GM21528 (cell line): ENCODE results near the gene GNAS-AS1.
A peak's percentile ranks its signal among the peaks of the same experiment; 100 is the strongest.

ENCODE experiments used
- ATAC-seq: cut with Tn5 transposase; IDR thresholded peaks from one replicate; pipeline ENCODE4 v1.9.1; 2021; ENCODE audit warnings: mild to moderate bottlenecking, moderate library complexity; ENCODE audit not compliant: unreplicated experiment, low FRiP score

GNAS-AS1 gene

DNA sequence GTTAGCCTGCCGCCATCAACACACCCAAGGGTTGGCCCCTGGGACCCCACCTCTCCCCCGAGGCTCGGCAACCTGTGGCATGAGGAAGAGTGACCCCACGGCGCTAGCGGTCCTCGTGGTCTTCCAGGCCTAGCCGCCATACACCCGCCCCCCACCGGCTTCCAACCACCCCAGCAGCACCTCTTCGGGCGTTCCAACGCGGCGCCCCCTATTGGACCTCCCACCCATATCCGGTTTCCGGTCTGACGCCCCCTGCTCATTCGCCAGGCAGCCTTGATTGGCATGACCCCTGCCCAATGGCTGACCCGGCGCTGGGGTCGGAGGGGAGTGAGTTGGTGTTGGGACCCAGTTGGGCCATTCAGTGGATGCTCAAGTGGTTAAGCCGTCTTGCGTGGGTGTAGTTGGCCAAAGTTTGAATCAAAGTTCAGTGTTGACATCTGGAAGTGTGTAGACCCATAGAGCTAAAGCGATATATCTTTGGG, at the start of gene GNAS-AS1:
Gene GNAS-AS1 (minus strand): TSS at position 210 of the 482 bp plus-strand sequence.
- peak; percentile 74 for ATAC-seq

DNA sequence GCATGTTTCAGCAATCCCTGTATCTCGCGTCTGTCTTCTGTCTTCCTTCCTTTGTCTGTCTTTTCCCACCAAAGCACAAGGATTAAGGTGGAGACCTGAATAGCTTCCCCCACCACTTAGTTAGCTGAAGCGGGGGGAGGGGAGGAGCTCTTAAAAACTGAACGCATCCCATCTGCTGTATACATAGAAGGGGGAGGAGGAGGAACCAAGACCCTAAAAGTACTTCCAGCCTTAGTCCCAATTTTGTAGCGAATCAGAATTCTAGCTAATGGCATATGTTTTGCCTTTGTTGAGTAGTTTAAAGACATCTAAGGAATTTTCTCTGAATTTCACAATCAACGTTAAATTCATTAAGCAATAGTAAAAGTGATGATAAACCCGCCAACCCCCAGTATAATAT, 49.7 kb upstream of the GNAS-AS1 start:
- ATAC-seq, result no peak

DNA sequence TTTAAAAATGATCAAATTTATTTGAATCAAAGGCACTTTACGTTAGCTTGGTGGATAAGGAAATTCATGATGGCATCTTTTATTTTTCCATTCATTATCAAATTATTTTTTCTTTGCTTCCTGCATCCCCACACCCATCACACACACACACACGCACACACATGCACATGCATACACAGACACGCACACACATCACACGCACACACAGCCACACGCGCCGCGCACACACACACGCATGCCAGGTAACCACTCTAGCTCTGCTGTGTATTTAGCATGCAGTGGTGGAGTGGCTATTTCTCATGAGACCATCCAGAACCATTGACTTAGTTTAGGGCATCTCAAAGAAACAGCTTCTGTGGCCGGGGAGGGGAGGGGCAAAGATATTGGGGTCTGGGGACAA, 48.8 kb upstream of the GNAS-AS1 start:
- no peak for ATAC-seq

DNA sequence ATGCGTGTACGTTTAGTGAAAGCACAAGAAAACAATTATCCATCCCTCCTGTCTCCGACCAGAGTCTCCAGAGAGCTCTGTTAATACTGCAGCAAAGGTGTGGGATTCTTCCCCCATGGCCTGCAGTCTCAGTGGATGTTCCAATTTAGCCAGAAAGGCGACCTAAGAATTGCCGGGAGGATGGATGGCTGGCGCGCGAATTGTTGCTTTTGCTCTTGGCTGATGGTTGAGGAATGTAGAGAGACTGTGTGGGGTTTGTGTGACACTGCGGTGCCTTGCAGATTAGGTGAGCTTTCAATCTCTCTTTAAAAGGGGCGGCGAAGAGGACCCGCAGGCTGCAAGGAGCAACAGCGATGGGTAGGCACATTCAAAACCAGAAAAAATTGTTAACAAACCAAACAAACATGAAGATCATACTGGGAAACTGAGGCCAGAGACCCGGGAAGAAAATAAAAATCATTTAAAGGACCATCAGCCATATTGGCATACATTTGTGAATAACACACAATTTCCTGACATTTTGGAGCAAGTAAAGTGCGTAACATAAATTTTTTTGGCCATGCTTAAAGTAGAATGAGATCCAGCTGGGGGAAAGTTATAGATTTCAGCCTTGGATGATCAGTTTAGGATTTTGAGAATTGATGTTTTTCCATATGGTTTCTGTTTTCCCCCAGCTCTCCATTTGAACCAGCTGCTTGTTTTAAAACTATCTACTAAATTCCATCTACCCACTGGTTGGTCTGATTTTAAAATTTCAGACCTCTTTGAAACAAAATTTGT, 48.1 kb upstream of the GNAS-AS1 start:
- ATAC-seq, result no peak

DNA sequence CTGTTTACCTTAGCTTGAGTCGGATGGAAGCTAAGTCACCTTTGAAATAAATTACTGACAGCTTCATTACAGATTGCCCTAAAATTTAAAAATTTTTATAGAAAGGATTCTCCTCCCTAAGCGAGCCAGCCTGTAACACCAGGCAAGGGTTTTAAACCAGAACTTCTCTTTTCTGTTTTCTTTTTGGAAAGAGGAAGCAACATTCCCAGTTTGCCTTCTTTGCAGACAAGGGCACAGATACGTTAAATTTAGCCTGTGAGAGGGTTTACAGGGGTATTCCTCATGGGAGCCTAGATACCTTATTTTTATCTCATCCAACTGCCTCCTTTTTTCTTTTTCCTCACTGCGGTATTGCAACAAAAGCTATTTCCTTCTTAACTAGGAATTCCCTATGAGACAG, 46.8 kb upstream of the GNAS-AS1 start:
- ATAC-seq, result no peak

DNA sequence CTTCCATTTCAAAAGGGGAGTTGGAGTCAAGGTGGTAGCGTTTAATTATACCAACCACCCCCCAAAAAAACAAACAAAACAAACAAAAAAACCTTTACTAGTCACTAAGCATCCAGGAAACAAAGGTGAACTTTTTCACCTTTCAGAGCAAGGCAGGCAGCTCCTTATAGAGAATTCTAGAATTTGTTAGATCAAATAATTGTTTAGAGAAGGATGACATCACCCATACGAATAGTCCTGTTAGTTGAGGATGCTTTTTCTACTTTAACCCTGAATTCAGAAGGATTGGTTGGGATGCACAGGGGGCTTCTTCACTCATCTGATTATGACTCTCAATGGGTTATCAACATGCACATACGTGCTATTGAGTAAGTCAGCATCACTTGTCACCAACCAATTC, 46.1 kb upstream of the GNAS-AS1 start:
- no peak for ATAC-seq

DNA sequence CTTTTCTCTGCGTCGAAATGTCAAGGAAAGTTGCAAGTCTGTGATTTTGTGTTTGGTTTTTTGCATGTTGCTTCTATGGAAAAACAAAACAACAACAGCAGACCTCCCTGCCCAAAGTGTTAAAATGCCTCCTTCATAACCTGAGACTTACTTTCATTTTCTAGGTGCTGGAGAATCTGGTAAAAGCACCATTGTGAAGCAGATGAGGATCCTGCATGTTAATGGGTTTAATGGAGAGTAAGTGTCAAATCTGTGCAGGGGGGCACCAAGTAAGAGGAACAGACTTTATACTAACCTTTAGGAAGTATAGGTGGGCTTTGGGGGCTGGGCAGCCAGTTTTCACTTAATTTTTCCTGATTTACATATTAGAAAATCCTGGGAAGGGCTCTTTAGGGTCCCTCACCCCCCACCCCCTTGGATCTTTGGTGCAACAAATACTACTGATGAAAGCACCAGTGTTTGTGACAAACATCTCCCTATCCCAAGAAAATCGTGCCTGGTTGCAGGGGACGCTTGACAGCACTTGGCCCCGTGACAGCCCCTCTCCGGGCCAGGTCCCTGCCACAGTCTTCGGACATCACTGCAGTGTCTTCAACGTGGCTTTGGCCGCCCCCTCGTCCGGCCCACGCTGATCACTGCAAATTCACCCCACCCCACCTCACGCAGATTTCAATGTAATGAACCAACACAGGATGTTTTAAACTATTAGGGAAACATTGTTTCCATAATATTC, 44.9 kb upstream of the GNAS-AS1 start:
- ATAC-seq, result no peak

DNA sequence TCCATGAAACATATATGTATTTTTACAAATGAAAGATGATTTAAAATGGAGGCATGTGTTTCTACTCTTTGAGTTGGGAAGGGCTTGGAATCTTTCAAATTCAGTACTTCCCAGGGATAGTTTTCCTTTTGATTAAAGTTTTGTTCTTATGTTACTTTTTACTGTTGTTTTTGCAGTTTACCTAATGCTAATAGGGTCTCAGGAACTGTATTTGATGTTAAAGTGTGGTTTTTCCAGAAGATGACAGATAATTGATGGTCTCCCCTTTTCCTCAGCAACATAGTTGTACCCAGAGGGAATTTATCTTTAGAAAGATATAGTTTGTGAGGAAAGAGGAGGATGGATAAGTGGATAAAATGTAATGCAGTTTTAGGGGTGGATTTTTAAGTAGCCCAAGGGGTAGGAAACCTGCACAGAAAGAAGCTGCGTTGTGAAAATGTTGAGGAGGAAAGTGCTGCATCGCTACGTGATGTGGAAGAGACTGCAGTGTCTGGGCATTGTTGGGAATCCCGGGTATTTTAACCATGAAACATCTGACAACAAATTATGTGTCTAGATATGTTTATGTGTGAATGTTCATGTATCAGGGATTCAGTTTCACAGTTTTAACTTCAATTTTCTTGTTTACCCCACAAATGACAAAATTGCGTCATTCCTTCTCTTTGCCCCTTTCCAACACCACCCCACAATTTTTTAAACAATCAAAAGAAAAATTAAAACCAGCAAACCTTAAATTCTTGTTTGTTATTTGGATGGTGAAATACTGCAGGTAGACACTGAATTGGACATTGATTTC, 44.1 kb upstream of the GNAS-AS1 start:
- no peak for ATAC-seq

DNA sequence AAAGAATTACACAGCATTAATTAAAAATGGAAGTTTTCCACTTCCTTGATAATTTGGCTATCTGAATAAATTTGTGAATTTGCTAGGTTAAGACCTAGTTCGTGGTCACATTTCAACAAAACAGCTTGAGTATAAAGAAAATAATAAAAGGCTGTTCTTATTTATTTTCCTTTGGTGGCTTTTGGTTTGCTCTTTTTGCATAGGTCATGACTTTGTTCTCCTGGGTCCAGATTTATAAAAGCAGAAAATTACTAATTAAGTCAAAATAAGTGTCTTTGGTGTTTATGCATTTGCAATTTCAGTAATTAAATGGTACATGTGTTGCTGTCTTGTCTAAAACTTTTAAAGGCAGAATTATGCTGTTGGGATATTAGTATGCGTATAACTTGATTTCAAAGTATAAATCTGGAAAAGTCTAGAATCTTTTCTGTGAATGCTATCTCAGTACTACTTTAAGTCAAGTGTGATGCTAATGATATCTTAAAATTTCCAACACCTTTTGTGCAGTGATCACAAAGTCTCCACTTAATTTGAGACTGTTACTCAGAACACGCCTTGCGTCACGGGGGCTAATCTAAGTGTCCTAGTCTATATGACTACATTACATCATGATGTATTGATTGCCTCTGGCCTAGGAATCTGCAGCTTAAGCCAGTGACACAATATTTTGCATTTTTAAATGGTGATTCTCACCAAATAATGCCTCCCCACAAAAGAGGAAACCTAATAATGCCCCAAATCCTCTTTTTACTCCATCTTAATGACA, 42.8 kb upstream of the GNAS-AS1 start:
- no peak for ATAC-seq

DNA sequence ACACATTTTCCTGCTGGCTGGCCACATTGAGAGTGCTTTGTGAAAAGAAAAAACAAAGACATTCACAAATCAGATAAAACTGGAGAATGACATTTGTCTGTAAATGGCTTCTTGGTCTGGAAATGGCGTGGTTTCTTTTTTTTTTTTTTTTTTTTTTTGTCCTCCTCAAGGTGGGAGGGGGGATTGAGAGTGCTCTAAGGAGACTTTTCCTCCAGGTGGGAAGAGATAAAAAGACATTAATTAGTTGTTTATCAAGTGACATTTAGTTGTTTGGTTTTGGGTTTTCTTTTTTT, 42.2 kb upstream of the GNAS-AS1 start:
- no peak for ATAC-seq

DNA sequence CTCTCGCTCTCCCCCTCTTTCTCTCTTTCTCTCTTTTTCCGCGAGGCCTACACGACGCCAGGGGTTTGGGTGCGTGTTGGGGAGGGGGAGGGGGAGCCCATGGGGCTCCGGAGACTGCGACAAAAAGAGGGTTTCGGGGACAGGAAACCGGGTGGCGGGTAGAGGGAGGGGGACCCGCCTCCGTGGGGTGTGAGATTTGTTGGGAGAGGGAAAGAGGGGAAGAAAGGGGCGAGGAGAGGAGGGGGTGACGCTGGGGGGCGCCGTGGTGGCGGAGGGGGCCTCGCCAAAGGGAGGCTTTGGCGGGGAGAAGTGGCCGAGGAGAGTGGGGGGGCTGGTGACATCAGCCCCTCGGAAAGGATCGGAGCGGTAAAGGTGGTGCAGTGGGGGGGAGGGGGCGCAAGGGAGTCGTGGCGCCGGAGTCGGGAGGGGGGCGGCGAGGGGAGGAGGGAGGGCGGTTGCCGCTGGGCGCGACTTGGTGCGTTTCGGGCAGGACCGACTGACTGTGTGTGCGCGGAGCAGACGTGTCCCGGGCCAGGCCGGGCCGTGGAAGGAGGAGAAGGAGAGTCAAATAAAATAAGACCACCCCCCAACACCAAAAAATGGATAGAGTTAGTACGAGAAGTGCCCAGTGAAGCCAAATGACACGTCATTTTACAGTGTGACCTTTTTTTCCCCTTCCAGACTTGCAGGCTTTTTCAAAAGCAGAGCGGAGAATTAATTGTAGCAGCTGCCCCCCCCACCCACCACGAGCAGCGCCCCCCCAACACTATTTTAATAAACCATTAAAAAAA, 41.6 kb upstream of the GNAS-AS1 start:
- ATAC-seq, result no peak

DNA sequence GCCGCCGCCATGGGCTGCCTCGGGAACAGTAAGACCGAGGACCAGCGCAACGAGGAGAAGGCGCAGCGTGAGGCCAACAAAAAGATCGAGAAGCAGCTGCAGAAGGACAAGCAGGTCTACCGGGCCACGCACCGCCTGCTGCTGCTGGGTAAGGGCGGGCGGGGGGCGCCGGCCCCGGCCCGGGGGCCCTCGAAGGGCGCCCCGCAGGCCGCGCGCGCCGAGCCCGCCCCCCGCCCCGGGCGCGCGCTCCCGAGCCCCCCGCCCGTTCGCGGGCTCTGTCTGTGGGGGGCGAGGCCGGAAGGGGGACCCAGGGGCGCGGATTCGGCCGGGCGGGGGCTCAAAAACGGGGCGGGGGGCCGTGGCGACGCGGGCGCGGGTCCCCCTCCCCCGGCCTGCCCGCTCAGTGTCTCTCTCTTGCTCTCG, 41.0 kb upstream of the GNAS-AS1 start:
- peak; percentile 4 for ATAC-seq

DNA sequence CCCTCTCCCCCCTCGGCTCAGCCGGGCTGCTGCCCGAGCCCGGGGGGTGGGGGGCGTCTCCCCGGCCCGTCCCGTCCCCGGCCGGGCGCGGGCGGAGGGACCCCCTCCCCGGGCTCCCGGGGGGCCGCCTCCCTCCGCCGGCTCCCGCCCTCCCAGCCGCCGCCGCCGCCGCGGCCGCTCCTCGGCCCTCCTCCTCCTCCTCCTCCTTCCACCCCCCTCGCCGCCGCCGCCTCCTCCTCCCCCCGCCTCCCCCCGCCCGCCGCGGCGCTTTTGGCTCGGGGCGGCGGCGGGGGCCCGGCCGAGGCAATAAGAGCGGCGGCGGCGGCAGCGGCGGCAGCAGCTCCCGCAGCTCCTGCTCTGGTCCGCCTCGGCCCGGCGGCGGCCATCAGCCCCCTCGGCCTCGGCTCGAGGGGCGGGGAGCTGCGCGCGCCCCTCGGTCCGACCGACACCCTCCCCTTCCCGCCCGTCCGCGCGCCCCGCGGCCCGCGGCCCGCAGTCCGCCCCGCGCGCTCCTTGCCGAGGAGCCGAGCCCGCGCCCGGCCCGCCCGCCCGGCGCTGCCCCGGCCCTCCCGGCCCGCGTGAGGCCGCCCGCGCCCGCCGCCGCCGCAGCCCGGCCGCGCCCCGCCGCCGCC, 40.5 kb upstream of the GNAS-AS1 start:
- peak; percentile 13 for ATAC-seq

DNA sequence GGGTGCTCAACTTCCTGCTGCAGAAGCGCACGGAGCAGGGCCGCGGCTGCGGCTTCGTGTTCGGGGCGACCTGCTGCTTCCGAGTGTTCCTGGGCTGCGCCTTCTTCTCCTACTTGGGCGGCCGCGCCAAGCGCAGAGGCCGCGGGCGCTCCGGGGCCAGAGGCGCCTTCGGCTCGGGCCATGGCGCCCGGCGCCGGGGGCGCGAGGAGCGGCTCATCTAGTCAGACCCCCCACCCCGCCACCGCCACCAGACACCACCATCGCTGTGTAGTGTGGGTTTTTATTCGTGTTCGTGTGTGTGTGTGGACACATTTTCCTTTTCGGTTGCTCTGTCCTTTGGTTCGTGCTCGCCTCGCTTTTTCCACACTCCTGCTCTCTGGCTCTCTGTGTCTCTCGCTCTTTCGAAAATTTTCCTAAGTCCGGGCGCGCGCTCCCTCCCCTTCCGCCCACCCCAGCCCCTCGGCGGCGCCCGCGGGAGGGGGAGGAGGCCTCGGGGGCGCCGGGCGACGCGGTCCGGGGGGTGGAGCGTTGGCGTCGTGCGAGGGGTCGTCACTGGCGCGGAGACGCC, 39.9 kb upstream of the GNAS-AS1 start:
- peak; percentile 21 for ATAC-seq

DNA sequence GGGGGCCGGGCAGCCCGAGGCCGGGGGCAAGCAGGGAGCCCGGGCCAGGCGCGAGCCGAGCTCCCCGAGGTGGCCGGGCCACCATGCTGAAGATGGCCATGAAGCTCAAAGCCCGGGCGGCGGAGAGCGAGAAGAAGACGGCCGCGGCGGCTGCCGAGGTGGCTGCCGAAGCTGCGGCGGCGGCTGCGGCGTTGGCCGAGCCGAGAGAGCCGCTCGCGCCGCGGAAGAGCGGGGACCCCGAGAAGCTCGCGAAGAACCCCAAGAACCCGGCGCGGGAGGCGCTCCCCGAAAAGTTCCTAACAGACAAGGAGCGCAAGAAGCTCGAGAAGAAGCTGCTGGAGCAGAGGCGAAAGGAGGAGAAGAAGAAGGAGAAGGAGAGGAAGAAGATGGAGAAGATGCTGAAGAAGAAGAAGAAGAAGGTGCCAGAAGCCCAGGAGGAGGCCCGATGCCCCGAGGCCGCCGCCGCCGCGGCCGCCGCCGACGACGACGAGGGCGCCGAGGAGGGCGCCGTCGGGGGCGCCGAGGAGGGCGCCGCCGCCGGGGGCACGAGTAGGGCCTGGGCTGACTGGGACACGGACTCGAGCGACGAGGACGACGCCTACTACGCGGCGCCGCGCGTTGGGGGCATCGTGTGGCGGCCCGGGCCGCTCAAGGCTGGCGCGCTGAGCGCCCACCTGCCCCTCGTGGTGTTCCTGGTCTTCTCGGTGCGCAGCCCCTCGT, 39.3 kb upstream of the GNAS-AS1 start:
- ATAC-seq, result no peak

DNA sequence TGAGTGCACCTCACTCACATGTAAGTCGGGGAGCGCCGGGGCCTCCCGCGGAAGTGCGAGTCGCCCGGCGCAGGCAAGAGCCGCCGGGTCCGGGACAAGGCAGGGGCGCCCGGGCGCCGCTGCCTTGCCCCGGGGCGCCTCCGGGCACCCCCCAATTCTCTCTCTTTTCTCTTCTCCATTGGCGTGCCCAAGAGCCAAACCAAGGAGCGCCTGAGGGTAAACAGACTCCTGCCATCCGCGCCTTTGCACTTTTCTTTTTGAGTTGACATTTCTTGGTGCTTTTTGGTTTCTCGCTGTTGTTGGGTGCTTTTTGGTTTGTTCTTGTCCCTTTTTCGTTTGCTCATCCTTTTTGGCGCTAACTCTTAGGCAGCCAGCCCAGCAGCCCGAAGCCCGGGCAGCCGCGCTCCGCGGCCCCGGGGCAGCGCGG, 38.6 kb upstream of the GNAS-AS1 start:
- ATAC-seq, result no peak

DNA sequence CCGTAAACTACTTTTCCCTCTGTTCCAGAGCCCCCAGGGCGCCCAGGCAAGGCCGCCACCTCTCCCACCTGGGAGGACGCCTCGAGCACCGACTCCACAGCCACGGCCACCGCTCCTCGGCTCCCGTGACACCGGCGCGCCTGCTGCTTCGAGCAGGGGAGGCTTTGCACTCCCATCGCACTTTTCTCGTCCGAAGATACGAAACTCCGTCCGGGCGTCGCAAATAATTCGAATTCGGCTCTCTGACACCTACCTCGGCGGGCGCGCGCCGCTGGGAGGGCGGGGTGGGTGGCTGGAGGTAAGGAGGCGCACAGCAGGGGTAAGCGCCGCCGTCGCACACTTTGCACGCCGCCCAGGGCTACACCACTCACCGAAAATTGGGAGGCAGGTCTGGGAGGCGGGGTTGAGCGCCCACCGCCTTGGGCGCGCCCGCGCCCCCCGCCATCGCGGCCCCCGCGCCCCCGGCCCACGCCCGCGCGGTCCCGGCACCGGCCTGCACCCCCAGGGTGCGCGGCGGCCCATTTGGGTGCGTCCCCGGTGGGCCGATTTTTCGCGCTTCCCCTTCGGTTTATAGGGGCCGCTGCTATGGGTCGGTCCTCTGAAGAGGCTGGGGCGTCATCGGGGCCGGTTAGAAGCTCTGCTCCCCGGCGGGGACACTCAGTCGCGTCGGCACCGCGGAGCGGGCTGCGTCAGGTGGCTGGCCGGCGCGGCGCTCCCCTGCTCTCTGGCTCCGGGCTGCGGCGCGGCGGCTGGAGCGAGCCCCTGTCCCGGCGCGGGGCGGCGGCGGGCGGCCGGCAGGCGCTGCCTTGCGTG, 38.0 kb upstream of the GNAS-AS1 start:
- ATAC-seq, result peak; percentile 39
